ENCODE data around the gene NTRK3.

- TF ChIP-seq TCF12 (IDR thresholded peaks at IDR 0.05) = no peak
- TF ChIP-seq TCF12 (CRISPR knock-in tag; IDR thresholded peaks at IDR 0.05) = no peak
- no peak for TF ChIP-seq ZBTB26 (CRISPR knock-in tag; IDR thresholded peaks at IDR 0.05; ENCODE audit: borderline replicate concordance)
- TF ChIP-seq RBAK (CRISPR knock-in tag; IDR thresholded peaks at IDR 0.05) = no peak
- TF ChIP-seq CTCF (CRISPR knock-in tag; IDR thresholded peaks at IDR 0.05) = no peak
- TF ChIP-seq E2F5 (CRISPR knock-in tag; conservative IDR thresholded peaks at IDR 0.05) = no peak
- TF ChIP-seq ZNF3 (CRISPR knock-in tag; IDR thresholded peaks at IDR 0.05) = no peak
- TF ChIP-seq ZNF646 (CRISPR knock-in tag; IDR thresholded peaks at IDR 0.05) = no peak
- no peak for TF ChIP-seq NCOR1 (IDR thresholded peaks at IDR 0.05; ENCODE audit: borderline replicate concordance, low read length)
- no peak for TF ChIP-seq KDM1A (CRISPR knock-in tag; IDR thresholded peaks at IDR 0.05)
- TF ChIP-seq LRRFIP1 (CRISPR knock-in tag; conservative IDR thresholded peaks at IDR 0.05) = no peak
Measured at GRCh38 chr15:88035381-88035780, 221.2 kb downstream of the NTRK3 start.
